Adrenal gland (tissue), 5 donors: ENCODE data around the gene PAXX.
"Not testable (repeated sequence)": the region's sequence is repeated elsewhere in the genome, so short reads cannot be mapped to it uniquely, and the experiment has no call there.

Source experiments
- POLR2A ChIP-seq, 2 donors: fragments of 450-650 bp; IDR thresholded peaks; one replicate each; pipeline ENCODE4 v1.6.1; 2017; ENCODE audit warnings: antibody characterized with exemption in 2 of 2, mild to moderate bottlenecking in 2 of 2, moderate library complexity in 1 of 2
- TF ChIP-seq, protein P1 (sequence below), 6 experiments: fragments of 450-650 bp in 4 of 6; fragments of 200-600 bp in 2 of 6; sonication (generic) in 1 of 6; IDR thresholded peaks; 1 replicate in 5 of 6; 2 replicates in 1 of 6; pipeline versions ENCODE4 v1.5.1 to v1.8.0; 2016 to 2021; ENCODE audit warnings: antibody characterized with exemption in 6 of 6, mild to moderate bottlenecking in 2 of 6, moderate library complexity in 1 of 6
- donor health status: DM: no; HTN: no; CAD: no.

DNA sequence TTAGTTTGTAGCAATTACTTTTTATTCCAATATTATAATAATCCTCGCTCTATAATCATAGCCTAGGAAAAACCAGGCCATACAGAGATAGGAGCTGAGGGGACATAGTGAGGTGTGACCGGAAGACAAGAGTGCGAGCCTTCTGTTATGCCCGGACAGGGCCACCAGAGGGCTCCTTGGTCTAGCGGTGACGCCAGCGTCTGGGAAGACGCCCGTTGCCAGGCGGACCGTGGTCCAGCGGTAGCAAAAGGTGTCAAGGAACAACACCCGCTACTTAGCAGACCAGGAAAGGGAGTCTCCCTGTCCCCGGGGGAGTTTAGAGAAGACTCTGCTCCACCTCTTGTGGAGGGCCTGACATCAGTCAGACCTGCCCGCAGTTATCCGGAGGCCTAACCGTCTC, 12.1 kb downstream of the PAXX start:
- TF ChIP-seq, protein P1, sequence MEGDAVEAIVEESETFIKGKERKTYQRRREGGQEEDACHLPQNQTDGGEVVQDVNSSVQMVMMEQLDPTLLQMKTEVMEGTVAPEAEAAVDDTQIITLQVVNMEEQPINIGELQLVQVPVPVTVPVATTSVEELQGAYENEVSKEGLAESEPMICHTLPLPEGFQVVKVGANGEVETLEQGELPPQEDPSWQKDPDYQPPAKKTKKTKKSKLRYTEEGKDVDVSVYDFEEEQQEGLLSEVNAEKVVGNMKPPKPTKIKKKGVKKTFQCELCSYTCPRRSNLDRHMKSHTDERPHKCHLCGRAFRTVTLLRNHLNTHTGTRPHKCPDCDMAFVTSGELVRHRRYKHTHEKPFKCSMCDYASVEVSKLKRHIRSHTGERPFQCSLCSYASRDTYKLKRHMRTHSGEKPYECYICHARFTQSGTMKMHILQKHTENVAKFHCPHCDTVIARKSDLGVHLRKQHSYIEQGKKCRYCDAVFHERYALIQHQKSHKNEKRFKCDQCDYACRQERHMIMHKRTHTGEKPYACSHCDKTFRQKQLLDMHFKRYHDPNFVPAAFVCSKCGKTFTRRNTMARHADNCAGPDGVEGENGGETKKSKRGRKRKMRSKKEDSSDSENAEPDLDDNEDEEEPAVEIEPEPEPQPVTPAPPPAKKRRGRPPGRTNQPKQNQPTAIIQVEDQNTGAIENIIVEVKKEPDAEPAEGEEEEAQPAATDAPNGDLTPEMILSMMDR (IDR thresholded peaks at IDR 0.05): peak in 5 of 6 experiments; percentile 21 to 63 (median 54)
- TF ChIP-seq POLR2A (IDR thresholded peaks at IDR 0.05): not testable (repeated sequence)
